A172 (cell line): ENCODE data around the gene SLTM. TPM values are rescaled to one million over a fixed set of nuclear protein-coding genes. Genes with fewer than 3 reads are reported as not detected.
"Not testable (repeated sequence)": the region's sequence is repeated elsewhere in the genome, so short reads cannot be mapped to it uniquely, and the experiment has no call there.

Experiments
- DNase-seq: peaks from one replicate; pipeline ENCODE4 v3.0.0-alpha.2; 2015; ENCODE audit warnings: low spot score
- total RNA-seq: library from RNA; depleted of rRNA; stranded (reverse); fragments of >200 nt; shearing (Covaris generic); gene quantifications from 2 replicates; pipeline ENCODE4 v1.2.3, GENCODE V29; 2014; rRNA removed

Gene SLTM
- total RNA-seq, result 73.8 and 74.0 TPM in 2 replicates

DNA sequence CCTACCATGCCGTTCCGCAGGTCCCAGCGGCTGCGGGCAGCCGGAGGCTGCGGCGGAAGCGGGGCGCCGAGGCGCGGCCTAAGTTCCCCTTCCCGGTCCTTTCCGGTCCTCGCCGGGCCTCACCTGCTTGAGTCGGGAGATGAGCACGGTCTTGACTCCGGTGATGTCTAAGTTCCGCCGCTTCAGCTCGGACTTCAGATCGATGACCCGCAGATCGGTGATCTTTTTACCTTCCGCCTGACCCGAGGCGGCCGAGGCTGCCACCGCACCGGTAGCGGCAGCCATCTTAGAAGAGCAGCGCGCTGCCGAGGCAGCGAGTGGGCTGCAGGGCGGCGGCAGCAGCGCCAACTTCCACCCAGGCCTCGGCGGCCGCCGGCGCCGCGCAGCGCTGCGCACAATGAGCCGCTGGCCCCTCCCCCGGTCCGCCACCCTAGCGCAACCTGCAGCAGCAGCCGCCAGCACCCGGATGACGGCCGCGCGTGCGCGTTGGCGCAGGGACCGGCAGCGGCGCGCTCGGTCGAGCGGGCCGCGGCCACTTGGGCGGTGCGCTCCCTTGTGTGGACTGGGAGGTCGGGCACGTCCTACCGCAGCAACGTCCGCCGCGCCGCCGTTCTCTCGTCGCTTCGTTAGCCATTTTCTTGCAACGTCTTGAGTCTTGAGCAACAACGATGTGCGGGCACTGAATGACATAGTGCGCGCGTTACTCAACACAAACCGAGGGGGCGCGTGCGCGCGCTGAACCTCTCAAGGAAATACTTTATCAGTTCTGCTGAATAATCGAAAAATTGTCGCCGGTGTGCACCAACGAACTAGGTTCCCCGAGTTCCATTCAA, at the start of gene SLTM:
TSS of gene SLTM (minus strand) at position 399 of the 833 bp plus-strand sequence. CDS start at position 285, 114 bp downstream.
- peak; percentile 84 for DNase-seq

DNA sequence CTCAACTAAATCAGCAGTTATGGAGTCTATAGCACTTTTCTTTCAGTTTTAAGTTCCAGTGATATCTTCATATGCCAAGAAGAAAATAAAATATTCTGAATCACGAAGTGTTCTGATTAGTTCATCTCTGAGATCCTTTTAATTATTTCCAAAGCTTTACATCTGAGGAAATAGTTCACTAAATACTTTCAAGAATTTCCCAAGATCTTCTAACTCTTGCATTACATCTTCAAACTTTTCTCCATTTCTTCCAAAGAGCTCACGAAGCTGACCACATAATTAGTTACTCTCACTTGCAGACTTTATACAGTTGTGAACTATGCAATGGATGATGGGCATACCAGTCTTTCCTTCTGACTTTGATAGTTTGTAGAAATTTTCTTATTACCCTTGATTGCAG, 49.8 kb upstream of the SLTM start:
- DNase-seq, result no peak

DNA sequence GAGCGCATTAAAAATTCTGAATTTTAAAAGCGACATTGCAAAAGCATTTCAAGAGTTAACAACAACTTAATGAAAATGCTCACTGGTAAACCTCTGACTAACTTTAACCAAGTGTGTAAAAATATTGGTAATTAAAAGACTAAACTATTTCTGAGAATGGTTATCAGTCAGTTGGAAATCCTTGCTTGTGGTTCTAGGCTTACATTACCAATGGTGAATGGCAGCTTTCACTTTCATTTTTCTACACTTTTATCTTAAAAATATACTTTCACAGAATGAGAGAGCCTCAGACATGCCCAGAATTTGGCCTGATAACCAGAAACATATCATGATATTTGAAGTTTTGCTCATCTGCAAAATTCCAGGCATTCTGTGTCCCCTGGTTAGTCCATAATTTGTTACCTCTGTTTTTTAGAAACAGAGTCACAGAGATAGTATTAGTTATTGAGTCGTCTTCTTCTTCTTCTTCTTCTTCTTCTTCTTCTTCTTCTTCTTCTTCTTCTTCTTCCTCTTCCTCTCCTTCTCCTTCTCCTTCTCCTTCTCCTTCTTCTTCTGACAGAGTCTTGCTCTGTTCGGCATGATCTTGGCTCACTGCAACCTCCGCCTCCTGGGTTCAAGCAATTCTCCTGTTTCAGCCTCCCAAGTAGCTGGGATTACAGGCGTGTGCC, 48.5 kb upstream of the SLTM start:
- DNase-seq, result no peak

DNA sequence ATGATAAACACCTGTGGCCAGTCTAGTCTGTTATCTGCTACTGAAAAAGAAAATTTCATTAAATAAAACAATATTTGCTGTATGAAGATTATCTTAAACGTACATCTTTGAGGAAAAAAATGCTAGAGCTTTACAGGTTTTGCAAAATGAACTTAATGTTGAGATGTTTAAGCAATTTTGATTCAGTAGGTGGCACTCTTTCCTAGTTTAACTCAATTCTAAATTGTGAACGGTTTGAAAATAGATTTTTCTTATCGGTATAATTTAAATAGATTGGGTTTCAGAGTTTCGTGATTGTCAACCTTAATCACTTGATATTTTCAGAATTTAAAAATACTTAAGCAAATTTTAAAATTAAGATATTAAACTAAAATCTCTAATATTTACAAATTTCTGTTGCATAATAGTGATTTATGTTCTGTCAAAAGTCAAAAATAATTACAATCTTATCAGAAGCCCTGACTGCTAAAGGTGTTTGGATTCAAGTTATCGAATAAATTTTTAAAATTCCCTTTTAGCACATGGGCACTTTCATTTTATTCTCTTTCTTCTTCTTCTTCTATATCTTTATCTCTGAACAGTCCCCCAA, 47.0 kb upstream of the SLTM start:
- DNase-seq, result peak; percentile 12

DNA sequence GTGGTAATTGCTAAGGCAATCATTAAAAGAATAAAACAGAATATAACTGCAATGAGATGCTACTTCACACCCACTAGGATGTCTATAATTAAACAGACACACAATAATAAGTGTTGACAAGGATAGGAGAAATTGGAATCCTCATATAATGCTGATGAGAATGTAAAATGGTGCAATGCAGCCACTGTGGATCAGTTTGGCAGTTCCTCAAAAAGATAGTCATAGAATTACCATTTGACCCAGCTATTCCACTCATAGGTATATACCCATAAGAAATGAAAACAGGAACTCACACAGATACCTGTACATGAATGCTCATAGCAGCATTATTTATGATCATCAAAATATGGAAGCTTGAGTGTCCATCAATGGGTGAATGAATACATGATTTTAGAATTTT, 44.4 kb upstream of the SLTM start:
- no peak for DNase-seq

DNA sequence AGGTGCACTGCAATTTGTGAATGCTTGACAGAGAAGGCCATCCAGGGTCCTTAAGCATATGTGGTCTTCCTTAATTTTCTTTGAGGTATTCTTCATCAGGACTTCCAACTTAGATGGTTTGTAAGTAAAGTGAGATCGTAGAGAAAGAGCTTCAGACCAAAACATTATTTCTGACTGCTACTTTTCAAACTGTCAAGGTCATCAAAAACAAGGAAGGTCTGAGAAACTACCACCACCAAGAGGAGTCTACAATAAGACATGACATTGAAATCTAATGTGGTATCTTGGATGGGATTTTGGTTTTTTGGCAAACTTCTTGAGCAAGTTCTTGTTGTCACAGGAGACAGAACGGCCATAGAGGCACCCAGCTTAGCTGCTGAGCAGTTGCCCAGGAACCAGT, 34.0 kb upstream of the SLTM start:
- no peak for DNase-seq

DNA sequence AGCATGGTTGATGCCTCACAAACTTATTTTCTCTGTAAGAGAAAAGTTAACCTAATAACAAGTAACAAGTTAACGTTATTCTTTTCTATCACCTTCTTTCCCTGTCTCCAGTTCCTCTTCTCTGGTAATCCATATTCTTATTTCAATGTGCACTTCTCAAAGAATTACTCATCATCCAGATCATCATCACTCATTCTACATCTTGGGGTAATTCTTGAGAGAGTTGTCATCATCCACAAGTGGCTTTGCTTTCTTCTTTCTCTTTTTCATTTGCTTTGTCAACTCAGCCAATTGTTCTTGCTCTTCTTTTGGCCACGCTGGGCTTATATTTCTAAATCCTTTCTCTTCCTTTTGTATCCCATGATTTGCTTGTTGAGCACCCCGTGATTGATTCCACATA, 33.2 kb upstream of the SLTM start:
- DNase-seq, result no peak

DNA sequence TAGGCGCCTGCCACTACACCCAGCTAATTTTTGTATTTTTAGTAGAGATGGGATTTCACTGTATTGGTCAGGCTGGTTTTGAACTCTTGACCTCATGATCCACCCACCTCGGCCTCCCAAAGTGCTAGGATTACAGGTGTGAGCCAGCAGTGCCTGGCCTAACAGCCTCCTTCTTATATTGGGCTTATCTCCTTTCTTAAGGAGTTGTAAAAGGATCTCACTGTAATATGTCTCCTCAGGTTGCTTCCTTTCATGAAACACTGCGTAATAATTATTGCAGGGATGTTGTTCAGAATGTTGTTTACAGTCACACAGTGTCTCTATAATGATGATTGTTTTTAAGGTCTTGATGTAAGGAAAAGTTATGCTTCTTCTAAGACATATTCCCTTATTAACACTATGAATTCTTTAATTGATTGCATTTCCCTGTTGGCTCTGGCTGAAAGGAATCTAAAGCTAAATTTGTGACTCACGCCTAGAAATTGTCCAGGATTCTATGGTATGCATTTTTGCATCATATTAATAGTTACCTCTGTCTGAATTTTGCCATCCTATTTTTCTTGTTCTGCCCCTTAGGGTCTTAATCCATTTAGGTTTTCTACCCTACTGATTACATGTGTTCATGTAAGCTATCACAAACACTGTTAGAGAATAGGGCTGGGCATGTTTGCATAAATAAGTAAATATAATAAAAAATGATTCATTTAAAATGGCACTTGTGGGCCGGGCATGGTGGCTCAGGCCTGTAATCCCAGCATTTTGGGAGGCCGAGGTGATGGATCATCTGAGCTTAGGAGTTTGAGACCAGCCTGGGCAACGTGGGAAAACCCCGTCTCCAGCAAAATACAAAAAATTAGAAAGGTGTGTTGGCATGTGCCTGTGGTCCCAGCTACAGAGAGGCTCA, 29.4 kb upstream of the SLTM start:
- DNase-seq, result no peak

DNA sequence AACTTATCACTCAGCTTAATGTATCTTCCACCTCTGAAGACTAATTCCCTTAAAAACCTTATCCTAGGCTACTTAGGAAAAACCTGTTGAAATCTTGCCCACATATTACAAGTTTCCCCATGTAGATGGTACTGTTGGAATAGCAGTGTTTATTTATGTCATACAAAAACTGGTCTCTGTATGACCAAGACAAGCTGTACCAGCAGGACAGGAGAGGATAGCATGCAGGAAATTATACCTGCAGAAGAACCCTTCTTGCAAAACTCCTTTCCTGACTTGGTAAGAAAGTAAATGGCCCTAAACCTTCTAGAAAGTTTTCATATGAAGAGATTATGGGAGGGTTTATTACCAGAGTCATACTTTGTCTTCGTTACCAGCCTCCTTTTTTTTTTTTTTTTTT, 28.7 kb upstream of the SLTM start:
- DNase-seq, result no peak

DNA sequence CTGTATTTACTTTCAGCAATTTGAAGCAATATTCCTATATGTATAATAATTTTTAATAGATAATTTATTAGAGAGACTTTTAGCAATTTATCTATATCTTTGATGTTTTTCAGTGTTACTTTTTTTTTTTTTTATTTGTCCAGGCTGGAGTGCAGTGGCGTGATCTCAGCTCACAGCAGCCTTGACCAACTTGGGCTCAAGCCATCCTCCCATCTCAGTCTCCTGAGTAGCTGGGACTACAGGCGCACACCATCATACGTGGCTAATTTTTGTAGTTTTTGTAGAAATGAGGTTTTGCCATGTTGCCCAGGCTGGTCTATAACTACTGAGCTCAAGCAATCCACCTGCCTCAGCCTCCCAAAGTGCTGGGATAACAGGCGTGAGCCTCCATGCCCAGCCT, 25.3 kb upstream of the SLTM start:
- no peak for DNase-seq

DNA sequence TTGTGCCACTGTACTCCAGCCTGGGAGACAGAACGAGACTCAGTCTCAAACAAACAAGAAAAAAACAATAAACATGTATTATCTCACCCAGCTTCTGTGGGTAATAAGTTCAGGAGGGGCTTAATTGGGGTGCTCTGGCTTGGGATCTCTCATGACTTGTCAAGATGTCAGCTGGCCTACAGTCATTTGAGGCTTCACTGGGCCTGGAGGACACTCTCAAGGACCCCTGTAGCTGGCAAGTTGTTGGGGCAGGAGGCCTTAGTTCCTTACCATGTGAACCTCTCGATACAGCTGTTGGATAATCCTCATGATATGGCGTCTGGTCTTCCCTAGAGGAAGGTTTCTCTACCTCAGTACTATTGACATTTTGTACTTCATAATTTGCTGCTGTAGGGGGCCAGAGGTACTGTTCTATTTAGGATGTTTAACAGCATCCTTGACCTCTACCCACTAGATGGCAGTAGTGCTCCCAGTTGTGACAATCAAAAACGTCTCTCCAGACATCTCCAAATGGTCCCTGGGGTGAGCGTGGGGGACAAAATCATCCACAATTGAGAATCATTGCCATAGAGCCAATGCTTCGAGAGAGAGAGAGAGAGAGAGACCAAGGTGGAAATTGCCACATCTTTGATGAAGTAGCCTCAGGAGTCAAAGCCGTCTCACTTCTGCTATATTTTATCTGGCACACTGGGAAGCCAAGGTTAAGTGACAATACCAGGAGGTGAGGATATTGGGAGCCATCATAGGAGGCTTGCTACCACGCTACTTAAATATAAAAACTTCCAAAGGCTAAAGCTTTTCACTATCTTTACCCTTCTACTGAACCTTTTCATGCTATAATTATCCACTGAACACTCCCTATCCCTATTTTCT, 23.9 kb upstream of the SLTM start:
- DNase-seq, result peak; percentile 63

DNA sequence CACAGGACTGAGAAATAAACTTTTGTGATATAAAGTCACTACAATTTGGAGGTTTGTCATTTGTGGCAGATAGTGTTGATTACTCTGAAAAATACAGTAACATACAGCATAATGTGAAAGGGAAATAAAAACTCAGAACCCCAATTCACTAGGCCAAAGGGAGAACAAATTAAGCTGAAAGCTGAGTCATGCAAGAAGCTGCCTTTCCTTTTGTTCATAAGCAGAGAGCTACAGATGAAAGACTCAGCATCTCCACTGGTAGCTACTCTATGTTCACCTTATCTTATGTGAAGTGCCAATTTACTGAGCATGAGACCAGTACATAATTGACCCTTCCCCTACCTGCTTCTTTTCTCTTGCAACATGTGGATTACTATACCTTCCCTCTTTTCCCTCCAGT, 19.3 kb upstream of the SLTM start:
- no peak for DNase-seq

DNA sequence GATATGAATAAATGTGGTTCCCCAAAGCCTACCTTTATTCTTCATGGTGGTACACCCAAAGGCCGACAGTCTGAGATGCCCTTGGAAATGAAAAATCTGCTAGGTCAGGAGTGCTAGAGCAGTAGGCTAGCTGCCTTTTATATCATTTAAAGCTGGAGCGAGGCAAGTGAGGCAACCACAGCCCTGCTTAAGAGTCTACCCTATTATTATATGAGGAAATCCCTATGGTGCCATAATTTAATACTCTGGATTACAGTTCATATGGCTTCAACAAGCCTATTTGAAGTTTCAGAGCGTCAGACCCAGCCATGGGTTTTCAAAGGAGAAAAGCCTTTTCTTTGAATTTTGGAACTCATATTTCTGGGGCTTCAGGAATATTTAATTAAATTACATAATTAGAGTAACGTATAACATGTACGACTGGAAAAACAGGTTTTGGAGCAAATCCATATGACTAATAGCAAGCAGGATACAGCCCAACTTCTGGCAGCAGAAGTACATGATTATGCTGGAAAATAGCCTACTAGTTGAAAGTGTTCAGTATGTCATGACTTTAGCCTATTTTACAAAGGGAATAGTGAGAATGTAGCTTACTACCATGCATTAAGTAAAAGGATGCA, 18.0 kb upstream of the SLTM start:
- peak; percentile 29 for DNase-seq

DNA sequence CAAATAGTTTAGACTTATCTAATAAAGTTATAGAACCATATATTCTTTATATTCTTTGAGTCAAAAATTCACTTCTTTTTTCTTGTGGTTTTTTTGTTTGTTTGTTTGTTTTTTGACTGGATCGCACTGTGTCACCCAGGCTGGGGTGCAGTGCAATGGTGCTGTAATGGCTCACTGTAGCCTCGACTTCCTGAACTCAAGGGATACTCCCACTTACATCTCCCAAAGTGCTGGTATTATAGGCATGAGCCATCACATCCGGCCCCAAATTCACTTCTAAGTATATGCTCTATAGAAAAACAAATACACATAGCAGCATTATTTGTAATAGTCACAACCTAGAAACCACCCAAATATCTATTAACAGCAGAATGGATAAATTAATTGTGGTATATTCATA, 13.7 kb upstream of the SLTM start:
- DNase-seq, result no peak

DNA sequence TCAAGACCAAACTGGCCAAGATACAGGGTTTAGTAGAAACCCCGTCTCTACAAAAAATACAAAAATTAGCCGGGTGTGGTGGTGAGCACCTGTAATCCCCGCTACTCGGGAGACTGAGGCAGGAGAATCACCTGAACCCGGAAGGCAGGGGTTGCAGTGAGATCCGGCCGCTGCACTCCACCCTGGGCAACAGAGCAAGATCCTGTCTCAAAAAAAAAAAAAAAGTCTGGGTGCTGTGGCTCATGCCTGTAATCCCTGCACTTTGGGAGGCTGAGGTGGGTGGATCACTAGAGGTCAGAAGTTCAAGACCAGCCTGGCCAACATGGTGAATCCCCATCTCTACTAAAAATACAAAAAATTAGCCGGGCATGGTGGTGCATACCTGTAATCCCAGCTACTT, 1.5 kb upstream of the SLTM start:
- DNase-seq, result not testable (repeated sequence)

DNA sequence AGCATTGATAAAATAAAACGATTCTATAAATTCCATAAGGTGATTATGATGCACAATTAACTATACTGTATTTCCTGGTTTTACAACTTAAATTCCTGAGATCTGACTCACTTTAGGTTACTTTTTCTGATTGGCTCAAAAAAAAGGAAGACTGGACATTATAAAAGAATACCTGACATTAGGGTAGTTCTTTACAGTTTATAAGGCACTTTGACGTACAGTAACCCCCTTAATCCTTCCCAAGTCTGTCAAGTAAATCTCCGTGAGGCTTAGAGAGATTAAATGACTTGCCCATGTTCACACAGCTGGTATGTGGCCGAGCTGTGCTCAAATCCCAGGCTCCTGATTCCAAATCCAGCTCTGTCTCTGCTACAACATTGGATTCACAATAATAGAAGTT, 1.0 kb upstream of the SLTM start:
- DNase-seq, result peak; percentile 22

DNA sequence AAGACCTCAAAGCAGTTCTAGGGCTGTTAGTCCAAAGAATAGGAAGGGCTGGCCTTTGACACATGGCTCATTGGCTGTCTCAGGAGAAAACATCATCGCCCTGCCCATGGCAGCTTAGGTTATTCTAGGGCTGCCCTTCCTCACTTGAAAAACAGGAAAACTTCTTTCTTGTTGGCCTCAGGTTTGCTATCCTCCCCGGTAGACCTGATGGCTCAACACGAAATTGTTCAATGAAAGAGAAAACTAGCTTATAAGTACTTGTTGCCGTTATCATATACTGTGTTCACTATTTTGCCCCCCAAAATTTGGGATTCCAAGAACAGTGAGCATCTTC, 602 bp upstream of the SLTM start:
- DNase-seq, result no peak

DNA sequence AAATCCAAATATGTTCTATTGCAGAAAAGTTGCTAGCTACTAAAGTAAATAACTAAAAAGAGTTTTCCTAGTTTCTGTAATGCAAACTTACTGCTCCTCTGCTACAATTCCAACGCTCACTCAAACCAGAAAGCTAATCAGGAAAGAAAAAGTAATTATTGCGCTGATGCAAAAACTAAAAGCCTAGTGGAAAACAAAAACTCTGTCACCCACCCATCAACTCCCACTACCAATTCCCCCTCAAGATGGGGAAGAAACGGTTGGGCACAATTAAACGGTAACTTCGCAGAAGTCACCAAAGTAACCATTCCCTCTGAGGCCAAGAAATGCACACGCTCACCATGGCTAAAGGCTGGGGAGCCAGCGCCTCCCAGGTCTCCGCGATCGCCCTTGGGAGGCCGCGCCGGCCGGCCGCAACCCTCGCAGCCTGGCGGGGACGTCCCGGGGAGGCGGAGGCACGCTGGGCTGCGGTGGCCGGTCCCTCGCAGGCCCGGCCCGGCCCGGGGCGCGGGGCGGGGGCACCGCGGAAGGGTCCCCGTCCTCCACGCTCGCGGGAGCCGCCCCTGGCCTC, 684 bp downstream of the SLTM start:
- DNase-seq, result no peak

DNA sequence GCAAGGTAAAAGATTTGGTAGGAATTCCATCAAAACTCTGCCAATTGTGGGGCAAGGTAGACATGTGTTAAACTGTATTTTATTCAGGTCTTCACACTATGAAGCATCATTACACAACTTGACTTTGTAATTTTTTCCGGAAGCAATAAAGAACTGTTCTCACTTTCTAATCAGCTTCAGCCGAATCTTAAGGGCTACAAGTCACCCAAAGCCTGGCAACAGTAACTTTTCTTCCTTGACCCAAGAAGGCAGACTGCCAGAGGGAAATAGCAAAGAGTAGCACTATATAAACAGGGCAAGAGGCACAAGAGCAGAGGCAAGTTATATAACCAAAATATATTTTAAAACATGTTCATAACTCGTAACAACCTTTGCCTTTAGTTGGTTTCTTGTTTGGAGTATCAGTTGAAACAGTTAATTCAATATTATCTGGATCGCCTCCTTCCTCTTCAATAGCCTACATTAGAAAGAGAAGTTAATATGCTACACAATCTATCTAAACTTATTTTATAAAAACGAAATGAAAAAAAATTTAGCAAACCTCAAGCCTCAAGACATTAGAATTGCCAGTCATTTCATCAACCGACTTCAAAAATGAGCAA, 1.4 kb downstream of the SLTM start:
- DNase-seq, result peak; percentile 35

DNA sequence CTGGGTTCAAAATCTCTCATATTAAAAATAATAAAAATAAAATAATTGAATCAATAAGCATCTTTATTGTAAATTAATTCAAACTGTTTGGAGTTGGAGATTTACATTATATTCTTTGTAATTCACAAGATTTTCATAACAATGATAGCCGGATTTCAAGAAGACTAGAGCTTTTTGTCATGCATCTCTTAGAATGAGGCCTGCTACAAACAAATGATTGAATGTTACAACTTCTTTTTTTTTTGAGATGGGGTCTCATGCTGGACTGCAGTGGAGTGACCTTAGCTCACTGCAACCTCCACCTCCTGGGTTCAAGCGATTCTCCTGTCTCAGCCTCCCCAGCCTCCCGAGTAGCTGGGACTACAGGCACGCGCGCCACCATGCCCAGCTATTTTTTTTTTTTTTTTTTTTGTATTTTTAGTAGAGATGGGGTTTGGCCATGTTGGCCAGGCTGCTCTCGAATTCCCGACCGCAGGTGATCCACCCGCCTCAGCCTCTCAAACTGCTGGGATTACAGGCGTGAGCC, 3.5 kb downstream of the SLTM start:
- no peak for DNase-seq
